Endothelial cell of umbilical vein (primary cell): ENCODE results near the gene ARF6. TPM values are rescaled to one million over a fixed set of nuclear protein-coding genes. Genes with fewer than 3 reads are reported as not detected.
A peak's percentile ranks its signal among the peaks of the same experiment; 100 is the strongest.

Source experiments
- BruUV-seq: library from RNA; stranded (reverse); fragments of 400-500 nt; replicated peaks from 2 replicates; lab custom pipeline; 2021; lab: Mats Ljungman, UMichigan
- CTCF ChIA-PET: fragments of 300-600, 350-600 bp; sonication (Branson Sonifier 250); formaldehyde crosslinking; loops from one replicate; lab custom pipeline; 2021; ENCODE audit warnings: antibody characterized with exemption, inconsistent platforms; lab: Charles Lee
- POLR2A ChIA-PET: fragments of 300-600, 350-600 bp; sonication (Branson Sonifier 250); formaldehyde crosslinking; loops from one replicate; lab custom pipeline; 2021; ENCODE audit warnings: antibody characterized with exemption, inconsistent platforms; lab: Charles Lee
- DNase-seq: peaks from one replicate; pipeline ENCODE4 v3.0.0-alpha.2; 2011; ENCODE audit warnings: low read depth, low spot score
- FAIRE-seq: peaks from 2 replicates; lab custom pipeline; 2011; peaks lifted over from hg19 to GRCh38; lab: Jason Lieb, UNC
- H2AFZ ChIP-seq: 2 replicates; pipeline ENCODE4 v1.6.0; 2012; ENCODE audit warnings: low read depth, low read length, control low read depth, inconsistent platforms
- H3K27ac ChIP-seq: 2 replicates; pipeline ENCODE4 v1.5.1; 2011; ENCODE audit warnings: low read depth, mild to moderate bottlenecking, control low read depth, low read length, moderate library complexity; ENCODE audit not compliant: insufficient read depth
- H3K27me3 ChIP-seq, 2 experiments: 2 replicates each; pipeline versions ENCODE4 v1.6.0 to v1.6.1; 2011; ENCODE audit warnings: low read length in 2 of 2, mixed read lengths in 1 of 2; ENCODE audit not compliant: control insufficient read depth in 2 of 2, insufficient read depth in 2 of 2
- H3K36me3 ChIP-seq, 2 experiments: 2 replicates in 1 of 2; 3 replicates in 1 of 2; pipeline ENCODE4 v1.5.1; 2011; ENCODE audit warnings: low read length in 2 of 2, mild to moderate bottlenecking in 1 of 2, moderate library complexity in 1 of 2; ENCODE audit not compliant: control insufficient read depth in 2 of 2, insufficient read depth in 2 of 2; ENCODE audit errors: extremely low read depth in 1 of 2
- H3K4me1 ChIP-seq: 3 replicates; pipeline ENCODE4 v1.5.1; 2011; ENCODE audit warnings: mild to moderate bottlenecking, low read length; ENCODE audit not compliant: control insufficient read depth, insufficient read depth; ENCODE audit errors: extremely low read depth
- H3K4me2 ChIP-seq: 2 replicates; pipeline ENCODE4 v1.6.1; 2011; ENCODE audit warnings: low read length, control low read depth, mixed read lengths; ENCODE audit not compliant: insufficient read depth
- H3K4me3 ChIP-seq, 3 experiments: fragments of 200-600 bp in 1 of 3; sonication (generic), shearing (Covaris generic) in 1 of 3; replicated peaks in 1 of 3; 2 replicates each; pipeline ENCODE4 v1.5.1; 2011 to 2016; ENCODE audit warnings: control low read depth in 3 of 3, low read length in 3 of 3, mild to moderate bottlenecking in 2 of 3, inconsistent platforms in 1 of 3, low read depth in 1 of 3, moderate library complexity in 1 of 3; ENCODE audit not compliant: insufficient read depth in 1 of 3
- H3K79me2 ChIP-seq: 2 replicates; pipeline ENCODE4 v1.6.0; 2012; ENCODE audit warnings: low read length, inconsistent platforms; ENCODE audit not compliant: control insufficient read depth, insufficient read depth
- H3K9ac ChIP-seq: replicated peaks from 2 replicates; pipeline ENCODE3; 2011; ENCODE audit warnings: low read length, control low read depth; ENCODE audit not compliant: insufficient read depth; ENCODE audit errors: extremely low read depth
- H3K9me1 ChIP-seq: replicated peaks from 3 replicates; pipeline ENCODE4 v1.6.0; 2011; ENCODE audit warnings: mild to moderate bottlenecking, low read length; ENCODE audit not compliant: control insufficient read depth, insufficient read depth; ENCODE audit errors: extremely low read depth
- H3K9me3 ChIP-seq: replicated peaks from 2 replicates; pipeline ENCODE4 v1.5.1; 2012; ENCODE audit warnings: low read length, inconsistent platforms; ENCODE audit not compliant: control insufficient read depth, insufficient read depth
- H4K20me1 ChIP-seq: replicated peaks from 2 replicates; pipeline ENCODE3; 2011; ENCODE audit warnings: mild to moderate bottlenecking, low read length; ENCODE audit not compliant: control insufficient read depth, insufficient read depth; ENCODE audit errors: extremely low read depth
- EZH2 ChIP-seq: IDR thresholded peaks from 2 replicates; pipeline ENCODE4 v1.6.1; 2012; ENCODE audit warnings: borderline replicate concordance, low read depth, mild to moderate bottlenecking, moderate library complexity, low read length, inconsistent platforms; ENCODE audit not compliant: severe bottlenecking
- FOS ChIP-seq: IDR thresholded peaks from 2 replicates; pipeline ENCODE4 v1.6.1; 2011; ENCODE audit warnings: mild to moderate bottlenecking, low read length, moderate library complexity, borderline replicate concordance; ENCODE audit not compliant: insufficient read depth
- GATA2 ChIP-seq: IDR thresholded peaks from 2 replicates; pipeline ENCODE4 v1.7.0; 2011; ENCODE audit warnings: low read depth, mild to moderate bottlenecking, moderate library complexity, mixed read lengths, low read length; ENCODE audit not compliant: insufficient read length, insufficient read depth
- JUN ChIP-seq: IDR thresholded peaks from 2 replicates; pipeline ENCODE4 v1.6.1; 2011; ENCODE audit warnings: borderline replicate concordance, low read depth; ENCODE audit not compliant: insufficient read length, insufficient read depth
- MAX ChIP-seq: IDR thresholded peaks from 2 replicates; pipeline ENCODE4 v1.6.1; 2011; ENCODE audit not compliant: insufficient read depth, insufficient read length
- MYC ChIP-seq: IDR thresholded peaks from one replicate; pipeline ENCODE4 v1.6.1; 2011; ENCODE audit warnings: mild to moderate bottlenecking, low read depth, low read length
- POLR2A ChIP-seq: IDR thresholded peaks from 2 replicates; pipeline ENCODE4 v1.6.1; 2012; ENCODE audit warnings: low read depth, mild to moderate bottlenecking, control low read depth, low read length
- POLR2AphosphoS5 ChIP-seq: IDR thresholded peaks from 2 replicates; pipeline ENCODE4 v1.6.1; 2012; ENCODE audit warnings: low read depth, mild to moderate bottlenecking, control low read depth, low read length, moderate library complexity; ENCODE audit not compliant: insufficient read depth
- dilution Hi-C: fragments of 300-500 bp; cut with MboI; formaldehyde crosslinking; loops from one replicate; pipeline ENCODE4 v1.15.0; 2019; ENCODE audit warnings: low sequenced_read_pairs; ENCODE audit not compliant: extremely low pct_ligation_motif_present
- intact Hi-C: fragments of 100-400 bp; cut with micrococcal nuclease; formaldehyde crosslinking; loops from one replicate; pipeline ENCODE4 v1.10.0; 2022
- polyA plus RNA-seq, 4 experiments: library from polyadenylated mRNA; depleted of rRNA in 3 of 4; stranded (reverse) in 3 of 4; unstranded in 1 of 4; fragments of >200 nt; gene quantifications; 2 replicates each; pipeline versions ENCODE4 v1.2.1 to v1.2.3, GENCODE V29; 2011 to 2012; ENCODE audit warnings: missing spikeins in 1 of 4
- total RNA-seq: library from RNA; stranded (reverse); gene quantifications from 2 replicates; pipeline ENCODE4 v1.2.3, GENCODE V29; 2021
- TF ChIP-seq, protein P1 (sequence below), 2 donors: IDR thresholded peaks; 1 replicate in 1 of 2; 2 replicates in 1 of 2; pipeline ENCODE4 v1.5.1; 2011; ENCODE audit warnings: low read length in 2 of 2, mild to moderate bottlenecking in 2 of 2, moderate library complexity in 2 of 2, control low read depth in 1 of 2, inconsistent platforms in 1 of 2, low read depth in 1 of 2; ENCODE audit not compliant: insufficient read depth in 1 of 2; ENCODE audit errors: extremely low read depth in 1 of 2

The ARF6 gene
- total and polyA plus RNA-seq, 2 donors (not counting 3 experiments of a cell fraction or from before 2014, with no cell fraction given): 21.7 to 73.6 TPM

DNA sequence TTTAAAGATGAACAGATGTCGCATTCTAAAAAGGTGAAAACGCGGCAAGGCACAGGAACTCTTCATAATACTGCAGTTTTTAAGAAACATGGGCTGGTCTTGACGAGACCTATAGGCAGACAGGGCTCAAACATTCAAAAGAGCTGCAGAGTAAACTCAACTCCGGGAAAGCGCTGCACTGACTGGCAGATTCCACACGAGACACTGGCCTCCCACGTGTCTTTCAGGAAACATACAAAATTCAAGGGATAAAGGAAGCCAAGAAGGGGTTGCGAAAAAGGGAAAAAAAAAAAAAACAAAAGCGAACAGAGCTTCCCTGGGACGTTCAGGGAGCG lies 614 bp upstream of the ARF6 start:
- Histone ChIP-seq H4K20me1 (peaks cover 4% of the 10 kb centered on the region), H3K27ac (peak overlapping the region; percentile 98), H3K79me2 (peaks cover 43% of the 10 kb centered on the region), H3K9me3 (no peaks in the 10 kb centered on the region), H2AFZ (peak overlapping the region; percentile 86), H3K27me3 (no peaks in the 10 kb centered on the region), H3K36me3 (peaks cover 0 to 5% of the 10 kb centered on the region in 2 experiments), H3K4me1 (peaks cover 26% of the 10 kb centered on the region), H3K9me1 (no peaks in the 10 kb centered on the region), H3K4me2 (peak overlapping the region; percentile 78), H3K4me3 (peak overlapping the region; percentile 4 to 92 (median 61)), H3K9ac (peak overlapping the region; percentile 100)
- ChIA-PET CTCF (interaction anchor here (0.7 to 1.9 kb wide), 19 partner anchors 10 to 212 kb away, joined by 3 to 14 read pairs (median 4); partner anchors contain the start of gene NEMF), POLR2A (interaction anchor here (0.7 to 1.1 kb wide), 8 partner anchors 11 to 176 kb away, joined by 3 to 7 read pairs (median 5); no protein-coding TSS in a partner anchor)
- dilution Hi-C loops: no loop called here
- TSS peak; percentile 78 for BruUV-seq
- peak; percentile 69 for TF ChIP-seq MAX
- no peak for TF ChIP-seq POLR2AphosphoS5
- TF ChIP-seq MYC: peak; percentile 57
- peak; percentile 83 for DNase-seq
- peak; percentile 57 for FAIRE-seq
- intact Hi-C loops: loop anchor here (1.0 to 2.0 kb wide), 5 partner anchors 17 to 213 kb away; no protein-coding TSS in a partner anchor

GRCh38 chr14:49893309-49894213 lies 679 bp downstream of the ARF6 start:
- POLR2A ChIA-PET: interaction anchor here (0.5 to 0.9 kb wide), 2 partner anchors 18 to 34 kb away, joined by 3 read pairs; no protein-coding TSS in a partner anchor
- CTCF ChIA-PET: interaction anchor here (0.8 to 1.9 kb wide), 6 partner anchors 14 to 211 kb away, joined by 3 to 12 read pairs (median 4); partner anchors contain the start of gene NEMF
- no peak for TF ChIP-seq MAX
- no peak for TF ChIP-seq JUN
- TF ChIP-seq MYC: no peak
- no peak for TF ChIP-seq POLR2A
- TF ChIP-seq POLR2AphosphoS5: no peak
- TF ChIP-seq FOS: no peak
- no peak for TF ChIP-seq GATA2
- no peak for TF ChIP-seq EZH2
- TF ChIP-seq, protein P1, sequence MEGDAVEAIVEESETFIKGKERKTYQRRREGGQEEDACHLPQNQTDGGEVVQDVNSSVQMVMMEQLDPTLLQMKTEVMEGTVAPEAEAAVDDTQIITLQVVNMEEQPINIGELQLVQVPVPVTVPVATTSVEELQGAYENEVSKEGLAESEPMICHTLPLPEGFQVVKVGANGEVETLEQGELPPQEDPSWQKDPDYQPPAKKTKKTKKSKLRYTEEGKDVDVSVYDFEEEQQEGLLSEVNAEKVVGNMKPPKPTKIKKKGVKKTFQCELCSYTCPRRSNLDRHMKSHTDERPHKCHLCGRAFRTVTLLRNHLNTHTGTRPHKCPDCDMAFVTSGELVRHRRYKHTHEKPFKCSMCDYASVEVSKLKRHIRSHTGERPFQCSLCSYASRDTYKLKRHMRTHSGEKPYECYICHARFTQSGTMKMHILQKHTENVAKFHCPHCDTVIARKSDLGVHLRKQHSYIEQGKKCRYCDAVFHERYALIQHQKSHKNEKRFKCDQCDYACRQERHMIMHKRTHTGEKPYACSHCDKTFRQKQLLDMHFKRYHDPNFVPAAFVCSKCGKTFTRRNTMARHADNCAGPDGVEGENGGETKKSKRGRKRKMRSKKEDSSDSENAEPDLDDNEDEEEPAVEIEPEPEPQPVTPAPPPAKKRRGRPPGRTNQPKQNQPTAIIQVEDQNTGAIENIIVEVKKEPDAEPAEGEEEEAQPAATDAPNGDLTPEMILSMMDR (IDR thresholded peaks at IDR 0.05; ENCODE audit: extremely low read depth in 1 of 2, insufficient read depth in 1 of 2, low read depth in 1 of 2, low read length in 2 of 2): no peak
- dilution Hi-C loops: no loop called here
- BruUV-seq: TSS peak; percentile 45
- Histone ChIP-seq H3K27ac (peak overlapping the region; percentile 98), H3K4me3 (peak overlapping the region; percentile 27 to 92 (median 70)), H3K79me2 (peaks cover 55% of the 10 kb centered on the region), H3K9me1 (no peaks in the 10 kb centered on the region), H2AFZ (no peak overlapping the region), H4K20me1 (peaks cover 4% of the 10 kb centered on the region), H3K27me3 (no peaks in the 10 kb centered on the region), H3K9me3 (no peaks in the 10 kb centered on the region), H3K4me2 (peak overlapping the region; percentile 94), H3K4me1 (peaks cover 38% of the 10 kb centered on the region), H3K9ac (peak overlapping the region; percentile 100), H3K36me3 (peaks cover 0 to 5% of the 10 kb centered on the region in 2 experiments)
- intact Hi-C loops: loop anchor here (1.0 to 2.0 kb wide), 4 partner anchors 15 to 168 kb away; no protein-coding TSS in a partner anchor
- DNase-seq (peak; percentile 42), FAIRE-seq (no peak)
